Measurements from ENCODE around the gene ELAVL3. TPM values are rescaled to one million over a fixed set of nuclear protein-coding genes. Genes with fewer than 3 reads are reported as not detected.
A peak's percentile ranks its signal among the peaks of the same experiment; 100 is the strongest.
"Not testable (repeated sequence)": the region's sequence is repeated elsewhere in the genome, so short reads cannot be mapped to it uniquely, and the experiment has no call there.

ELAVL3 gene
- polyA plus RNA-seq, 3 donors = not detected

DNA sequence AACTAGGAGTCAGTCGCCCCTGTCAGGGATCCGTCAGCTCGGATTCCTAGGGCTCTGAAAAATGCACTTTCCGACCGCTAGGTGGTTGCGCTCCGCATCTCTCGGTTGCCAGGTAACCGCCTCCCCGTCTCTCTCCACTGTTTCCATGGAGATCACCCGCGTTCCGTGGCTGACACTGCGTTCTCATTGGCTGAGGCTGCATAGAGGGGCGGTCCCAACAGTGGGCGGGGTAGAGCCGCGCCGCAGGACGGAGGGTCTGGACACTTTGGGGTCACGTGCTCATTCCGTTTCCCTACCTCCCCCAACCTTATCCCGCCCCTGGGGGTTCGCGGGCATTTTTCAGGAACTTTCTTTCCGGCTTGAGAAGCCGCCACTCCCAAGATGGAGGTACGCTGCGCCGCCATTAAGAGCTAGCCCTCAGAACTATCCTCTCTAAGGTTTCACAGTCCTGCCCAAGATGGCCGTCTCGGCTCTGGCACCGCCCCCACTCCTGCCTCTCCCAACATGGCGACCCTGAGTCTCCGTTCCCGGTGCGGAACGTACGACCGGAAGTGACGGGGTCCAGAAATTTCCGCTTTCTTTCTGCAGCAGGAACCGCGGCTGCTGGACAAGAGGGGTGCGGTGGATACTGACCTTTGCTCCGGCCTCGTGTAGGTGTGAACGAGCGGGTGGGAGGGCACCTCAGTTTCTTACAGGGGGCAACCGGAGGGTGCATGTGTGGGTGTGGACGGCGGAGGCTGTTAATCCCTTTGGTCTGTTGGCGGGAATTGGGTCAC, 45.6 kb downstream of the ELAVL3 start, which contains the start of the genes ODAD3 and PRKCSH:
Gene ODAD3 (minus strand): TSS at position 65 of the 776 bp plus-strand sequence. CDS start 105 bp downstream, outside the sequence.
Gene PRKCSH (plus strand): TSS at position 579 of the 776 bp plus-strand sequence. CDS start 483 bp downstream, outside the sequence.
- Histone ChIP-seq H3K27me3 (ENCODE audit: control insufficient read depth in 2 of 2, insufficient read depth in 2 of 2, low read length in 2 of 2) (no peaks in the 10 kb centered on the region), H2AFZ (ENCODE audit: insufficient read depth, low read depth, low read length, poor library complexity, severe bottlenecking) (peak within 1 kb of the TSS; percentile 100), H3K36me3 (replicated peaks in 1 of 2; ENCODE audit: control insufficient read depth in 1 of 2, insufficient read depth in 2 of 2, low read length in 2 of 2) (peaks cover 20 to 26% of the 10 kb centered on the region in 2 donors), H3K27ac (ENCODE audit: low read depth in 1 of 2, low read length in 2 of 2) (peak within 1 kb of the TSS; percentile 63 to 82), H3K4me2 (replicated peaks; ENCODE audit: extremely low read depth, low read length, poor library complexity, severe bottlenecking) (peak within 1 kb of the TSS; percentile 97), H4K20me1 (ENCODE audit: insufficient read depth, low read length) (no peaks in the 10 kb centered on the region), H3K9me3 (replicated peaks in 1 of 2; ENCODE audit: control insufficient read depth in 1 of 2, insufficient read depth in 1 of 2, low read length in 2 of 2) (no peaks in the 10 kb centered on the region), H3K79me2 (ENCODE audit: insufficient read depth, low read length) (peaks cover 23% of the 10 kb centered on the region), H3K9ac (ENCODE audit: insufficient read depth, low read length, poor library complexity, severe bottlenecking) (peak within 1 kb of the TSS; percentile 65), H3K4me1 (ENCODE audit: control insufficient read depth in 1 of 2, insufficient read depth in 2 of 2, low read length in 2 of 2) (peaks cover 17 to 20% of the 10 kb centered on the region in 2 donors), H3K4me3 (replicated peaks in 1 of 3; ENCODE audit: low read depth in 2 of 3, low read length in 3 of 3) (peak within 1 kb of the TSS; percentile 61 to 82 (median 77))
- DNase-seq = peak; percentile 99 to 100 (median 99)
- H3K36me3 Mint-ChIP-seq = peaks cover 18 to 37% of the 10 kb centered on the region in 2 donors
- peaks cover 21% of the 10 kb centered on the region for H3K4me1 Mint-ChIP-seq
- H3K27ac Mint-ChIP-seq = peak within 1 kb of the TSS; percentile 96 to 99 (median 97)
- H3K27me3 Mint-ChIP-seq (ENCODE audit: low read depth in 3 of 3) = peaks cover 0 to 6% (median 2%) of the 10 kb centered on the region in 3 donors
- peak within 1 kb of the TSS; percentile 98 to 100 for H3K4me3 Mint-ChIP-seq
- peaks cover 0 to 3% (median 0%) of the 10 kb centered on the region in 7 donors for H3K9me3 Mint-ChIP-seq
- under 1% methylated on average over 53 of the region's 53 CpGs for WGBS (ENCODE audit: insufficient coverage)
- intact Hi-C loops (cut with micrococcal nuclease) = loop anchor here in 1 of 2 donors (2.0 kb wide), 1 partner anchor 52 kb away; no protein-coding TSS in a partner anchor
- TF ChIP-seq, protein P1, sequence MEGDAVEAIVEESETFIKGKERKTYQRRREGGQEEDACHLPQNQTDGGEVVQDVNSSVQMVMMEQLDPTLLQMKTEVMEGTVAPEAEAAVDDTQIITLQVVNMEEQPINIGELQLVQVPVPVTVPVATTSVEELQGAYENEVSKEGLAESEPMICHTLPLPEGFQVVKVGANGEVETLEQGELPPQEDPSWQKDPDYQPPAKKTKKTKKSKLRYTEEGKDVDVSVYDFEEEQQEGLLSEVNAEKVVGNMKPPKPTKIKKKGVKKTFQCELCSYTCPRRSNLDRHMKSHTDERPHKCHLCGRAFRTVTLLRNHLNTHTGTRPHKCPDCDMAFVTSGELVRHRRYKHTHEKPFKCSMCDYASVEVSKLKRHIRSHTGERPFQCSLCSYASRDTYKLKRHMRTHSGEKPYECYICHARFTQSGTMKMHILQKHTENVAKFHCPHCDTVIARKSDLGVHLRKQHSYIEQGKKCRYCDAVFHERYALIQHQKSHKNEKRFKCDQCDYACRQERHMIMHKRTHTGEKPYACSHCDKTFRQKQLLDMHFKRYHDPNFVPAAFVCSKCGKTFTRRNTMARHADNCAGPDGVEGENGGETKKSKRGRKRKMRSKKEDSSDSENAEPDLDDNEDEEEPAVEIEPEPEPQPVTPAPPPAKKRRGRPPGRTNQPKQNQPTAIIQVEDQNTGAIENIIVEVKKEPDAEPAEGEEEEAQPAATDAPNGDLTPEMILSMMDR (IDR thresholded peaks at IDR 0.05) = peak; percentile 97

DNA sequence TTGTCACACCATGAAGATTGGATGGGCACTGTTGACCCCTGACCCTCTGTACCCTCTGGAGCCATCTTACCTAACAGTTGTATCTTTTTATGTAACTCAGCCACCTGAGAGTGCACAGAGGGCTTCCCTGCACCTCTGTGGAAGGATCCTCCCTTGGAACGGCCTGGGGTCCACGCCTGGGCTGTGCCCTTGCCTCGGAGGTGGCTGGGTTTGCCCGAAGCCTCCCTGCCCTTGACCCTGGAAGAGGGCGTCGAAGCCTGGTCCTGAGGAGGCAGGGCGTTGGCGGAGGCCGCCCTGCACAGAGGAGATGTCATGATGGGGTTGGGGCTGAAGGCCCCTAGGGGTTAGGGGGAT, 46.2 kb downstream of the ELAVL3 start:
- Histone ChIP-seq H3K4me1 (ENCODE audit: control insufficient read depth in 1 of 2, insufficient read depth in 2 of 2, low read length in 2 of 2) (peaks cover 17 to 20% of the 10 kb centered on the region in 2 donors), H2AFZ (ENCODE audit: insufficient read depth, low read depth, low read length, poor library complexity, severe bottlenecking) (peak overlapping the region; percentile 100), H3K79me2 (ENCODE audit: insufficient read depth, low read length) (peaks cover 23% of the 10 kb centered on the region), H3K4me2 (replicated peaks; ENCODE audit: extremely low read depth, low read length, poor library complexity, severe bottlenecking) (peak overlapping the region; percentile 97), H3K9me3 (replicated peaks in 1 of 2; ENCODE audit: control insufficient read depth in 1 of 2, insufficient read depth in 1 of 2, low read length in 2 of 2) (no peaks in the 10 kb centered on the region), H3K27ac (ENCODE audit: low read depth in 1 of 2, low read length in 2 of 2) (peak overlapping the region; percentile 63 to 82), H3K36me3 (replicated peaks in 1 of 2; ENCODE audit: control insufficient read depth in 1 of 2, insufficient read depth in 2 of 2, low read length in 2 of 2) (peaks cover 17 to 20% of the 10 kb centered on the region in 2 donors), H3K9ac (ENCODE audit: insufficient read depth, low read length, poor library complexity, severe bottlenecking) (peak overlapping the region; percentile 33), H4K20me1 (ENCODE audit: insufficient read depth, low read length) (no peaks in the 10 kb centered on the region), H3K4me3 (replicated peaks in 1 of 3; ENCODE audit: low read depth in 2 of 3, low read length in 3 of 3) (peak overlapping the region; percentile 7 to 82 (median 61)), H3K27me3 (ENCODE audit: control insufficient read depth in 2 of 2, insufficient read depth in 2 of 2, low read length in 2 of 2) (no peaks in the 10 kb centered on the region)
- Mint-ChIP-seq H3K36me3 (peaks cover 16 to 32% of the 10 kb centered on the region in 2 donors), H3K4me3 (peak overlapping the region; percentile 98 to 100), H3K4me1 (peaks cover 21% of the 10 kb centered on the region), H3K9me3 (peaks cover 0 to 3% (median 0%) of the 10 kb centered on the region in 7 donors), H3K27ac (peak overlapping the region; percentile 91 to 99 (median 97)), H3K27me3 (ENCODE audit: low read depth in 3 of 3) (peaks cover 0 to 8% (median 3%) of the 10 kb centered on the region in 3 donors)
- intact Hi-C loops (cut with micrococcal nuclease) = loop anchor here in 1 of 2 donors (2.0 kb wide), 1 partner anchor 52 kb away; no protein-coding TSS in a partner anchor
- TF ChIP-seq, protein P1 (IDR thresholded peaks at IDR 0.05) = no peak
- no peak for DNase-seq
- 20% methylated on average over 9 of the region's 9 CpGs for WGBS (ENCODE audit: insufficient coverage)

DNA sequence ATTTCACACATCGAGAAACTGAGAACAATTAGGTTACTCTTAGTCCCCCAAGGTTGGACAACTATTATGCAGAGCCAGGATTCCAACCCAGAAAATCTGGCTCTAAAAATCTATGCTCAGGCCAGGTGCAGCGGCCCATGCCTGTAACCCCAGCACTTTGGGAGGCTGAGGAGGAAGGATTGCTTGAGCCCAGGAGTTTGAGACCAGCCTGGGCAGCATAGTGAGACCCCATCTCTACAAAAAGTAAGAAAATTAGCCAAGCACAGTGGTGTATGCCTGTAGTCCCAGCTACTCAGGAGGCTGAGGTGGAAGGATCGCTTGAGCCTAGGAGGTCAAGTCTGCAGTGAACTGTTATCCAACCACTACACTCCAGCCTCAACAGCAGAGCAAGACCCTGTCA, 47.3 kb downstream of the ELAVL3 start:
- H3K27ac Mint-ChIP-seq; H3K27me3 ChIP-seq (ENCODE audit: control insufficient read depth in 2 of 2, insufficient read depth in 2 of 2, low read length in 2 of 2); H3K4me3 Mint-ChIP-seq; H3K4me3 ChIP-seq (replicated peaks in 1 of 3; ENCODE audit: low read depth in 2 of 3, low read length in 3 of 3); H3K27me3 Mint-ChIP-seq (ENCODE audit: low read depth in 3 of 3); H4K20me1 ChIP-seq (ENCODE audit: insufficient read depth, low read length); H2AFZ ChIP-seq (ENCODE audit: insufficient read depth, low read depth, low read length, poor library complexity, severe bottlenecking); H3K27ac ChIP-seq (ENCODE audit: low read depth in 1 of 2, low read length in 2 of 2); H3K4me2 ChIP-seq (replicated peaks; ENCODE audit: extremely low read depth, low read length, poor library complexity, severe bottlenecking); H3K9ac ChIP-seq (ENCODE audit: insufficient read depth, low read length, poor library complexity, severe bottlenecking); intact Hi-C loops (cut with micrococcal nuclease); H3K9me3 Mint-ChIP-seq; DNase-seq; H3K9me3 ChIP-seq (replicated peaks in 1 of 2; ENCODE audit: control insufficient read depth in 1 of 2, insufficient read depth in 1 of 2, low read length in 2 of 2): not testable (repeated sequence)
- Histone ChIP-seq H3K4me1 (ENCODE audit: control insufficient read depth in 1 of 2, insufficient read depth in 2 of 2, low read length in 2 of 2) (peaks cover 17 to 20% of the 10 kb centered on the region in 2 donors), H3K36me3 (replicated peaks in 1 of 2; ENCODE audit: control insufficient read depth in 1 of 2, insufficient read depth in 2 of 2, low read length in 2 of 2) (peaks cover 10 to 12% of the 10 kb centered on the region in 2 donors), H3K79me2 (ENCODE audit: insufficient read depth, low read length) (peaks cover 23% of the 10 kb centered on the region)
- WGBS (ENCODE audit: insufficient coverage) = 80% methylated on average over 1 of the region's 3 CpGs
- peaks cover 11 to 24% of the 10 kb centered on the region in 2 donors for H3K36me3 Mint-ChIP-seq
- peaks cover 21% of the 10 kb centered on the region for H3K4me1 Mint-ChIP-seq

All from CD14-positive monocyte (primary cell).